Measurements from ENCODE around the gene ABCB1.

GRCh38 chr7:87463982-87464381 lies 136.7 kb downstream of the ABCB1 start:
- TF ChIP-seq CTCF (conservative IDR thresholded peaks at IDR 0.05; ENCODE audit: low read depth in 2 of 2), result no peak
- TF ChIP-seq EZH2phosphoT487 (IDR thresholded peaks at IDR 0.05; ENCODE audit: unreplicated experiment), result no peak
- no peak for TF ChIP-seq POLR2AphosphoS5 (IDR thresholded peaks at IDR 0.05; ENCODE audit: low read depth)
- no peak for TF ChIP-seq EZH2 (IDR thresholded peaks at IDR 0.05; ENCODE audit: low read depth, unreplicated experiment)
- no peak for TF ChIP-seq CREB1 (CRISPR knock-in tag; IDR thresholded peaks at IDR 0.05; ENCODE audit: low read depth)
- TF ChIP-seq REST (IDR thresholded peaks at IDR 0.05; ENCODE audit: unreplicated experiment), result no peak
- no peak for TF ChIP-seq ZNF331 (CRISPR knock-in tag; IDR thresholded peaks at IDR 0.05; ENCODE audit: low read depth)
- TF ChIP-seq JUNB (IDR thresholded peaks at IDR 0.05; ENCODE audit: unreplicated experiment), result no peak
- no peak for TF ChIP-seq STAT1 (IDR thresholded peaks at IDR 0.05; ENCODE audit: unreplicated experiment)

Measured in GM23338 (cell line).